DOHH2 (cell line): ENCODE measurements around the gene HIGD2A.

ENCODE experiments used
- H3F3A ChIP-seq: fragments of 200-600 bp; sonication (generic), shearing (Covaris generic); 2 replicates; pipeline ENCODE4 v1.6.0; 2016; ENCODE audit warnings: antibody characterized with exemption, mild to moderate bottlenecking; ENCODE audit not compliant: control insufficient read depth, insufficient read depth
- H3K27ac ChIP-seq: fragments of 200-600 bp; sonication (generic); 2 replicates; pipeline ENCODE4 v1.5.1; 2014; ENCODE audit warnings: low read depth, mild to moderate bottlenecking, low read length, moderate library complexity
- H3K27me3 ChIP-seq: fragments of 200-600 bp; sonication (generic); 2 replicates; pipeline ENCODE4 v1.6.1; 2014; ENCODE audit warnings: mild to moderate bottlenecking, low read length, mixed read lengths; ENCODE audit not compliant: control insufficient read depth
- H3K36me3 ChIP-seq: fragments of 200-600 bp; sonication (generic); 2 replicates; pipeline ENCODE4 v1.6.1; 2014; ENCODE audit warnings: mild to moderate bottlenecking, low read length, moderate library complexity, mixed read lengths; ENCODE audit not compliant: control insufficient read depth
- H3K4me1 ChIP-seq: fragments of 200-600 bp; sonication (generic); 2 replicates; pipeline ENCODE4 v1.6.1; 2014; ENCODE audit warnings: mild to moderate bottlenecking, low read length, mixed read lengths; ENCODE audit not compliant: control insufficient read depth
- H3K4me2 ChIP-seq: fragments of 200-600 bp; sonication (generic); 2 replicates; pipeline ENCODE4 v1.6.0; 2014; ENCODE audit warnings: mild to moderate bottlenecking, low read length, moderate library complexity
- H3K4me3 ChIP-seq: fragments of 200-600 bp; sonication (generic); 2 replicates; pipeline ENCODE4 v1.5.1; 2014; ENCODE audit warnings: mild to moderate bottlenecking, low read length, mixed read lengths
- H3K79me2 ChIP-seq: fragments of 200-600 bp; sonication (generic); 2 replicates; pipeline ENCODE4 v1.6.1; 2014; ENCODE audit warnings: mild to moderate bottlenecking, low read length, mixed read lengths; ENCODE audit not compliant: control insufficient read depth
- H3K9me2 ChIP-seq: fragments of 200-600 bp; sonication (generic); replicated peaks from 2 replicates; pipeline ENCODE4 v1.6.1; 2014; ENCODE audit warnings: mild to moderate bottlenecking, low read length, mixed read lengths; ENCODE audit not compliant: control insufficient read depth
- H3K9me3 ChIP-seq: fragments of 200-600 bp; sonication (generic); 2 replicates; pipeline ENCODE4 v1.6.1; 2014; ENCODE audit warnings: antibody characterized with exemption, low read length, mixed read lengths; ENCODE audit not compliant: control insufficient read depth, insufficient read depth
- H4K20me1 ChIP-seq: fragments of 200-600 bp; sonication (generic); 2 replicates; pipeline ENCODE4 v1.6.0; 2014; ENCODE audit warnings: low read depth, mild to moderate bottlenecking, antibody characterized with exemption, low read length, moderate library complexity; ENCODE audit not compliant: control insufficient read depth, insufficient read depth
- CTCF ChIP-seq: fragments of 200-600 bp; sonication (generic); IDR thresholded peaks from one replicate; pipeline ENCODE4 v1.5.1; 2014; ENCODE audit warnings: antibody characterized with exemption, mild to moderate bottlenecking, low read depth, low read length; ENCODE audit not compliant: poor library complexity, severe bottlenecking
- EZH2phosphoT487 ChIP-seq: fragments of 200-600 bp; sonication (generic); IDR thresholded peaks from 2 replicates; pipeline ENCODE4 v1.6.1; 2017; ENCODE audit warnings: borderline replicate concordance, mild to moderate bottlenecking, antibody characterized with exemption, low read length, moderate library complexity, mixed read lengths

The HIGD2A gene

DNA sequence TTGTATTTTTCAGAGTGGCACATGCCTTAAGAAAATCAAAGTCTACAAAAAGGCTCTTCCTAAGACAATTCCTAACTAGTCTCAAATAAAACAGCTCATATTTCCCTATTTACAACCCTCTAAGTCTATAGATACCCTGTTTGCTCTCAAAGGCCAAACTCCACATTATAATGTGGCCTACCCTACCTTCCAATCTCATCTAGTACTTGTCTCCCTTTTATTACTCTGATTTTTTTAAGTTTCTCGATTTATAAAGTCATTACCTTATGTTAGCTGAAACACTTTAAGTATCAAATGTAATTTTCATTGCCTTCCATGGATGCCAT, 46.4 kb upstream of the HIGD2A start:
- Histone ChIP-seq H3K9me2 (no peaks in the 10 kb centered on the region), H3K4me3 (no peak overlapping the region), H3K27ac (no peak overlapping the region), H3K4me2 (no peak overlapping the region), H3K4me1 (no peaks in the 10 kb centered on the region), H3K79me2 (no peaks in the 10 kb centered on the region), H3F3A (no peaks in the 10 kb centered on the region), H4K20me1 (no peaks in the 10 kb centered on the region), H3K27me3 (no peaks in the 10 kb centered on the region), H3K36me3 (peaks cover 41% of the 10 kb centered on the region), H3K9me3 (no peaks in the 10 kb centered on the region)
- TF ChIP-seq EZH2phosphoT487: no peak
- no peak for TF ChIP-seq CTCF

GRCh38 chr5:176342766-176343458, 45.6 kb upstream of the HIGD2A start:
- Histone ChIP-seq H3K4me1 (no peaks in the 10 kb centered on the region), H3K36me3 (peaks cover 41% of the 10 kb centered on the region), H3K27me3 (no peaks in the 10 kb centered on the region), H3K27ac (no peak overlapping the region), H3K4me3 (no peak overlapping the region), H3K79me2 (no peaks in the 10 kb centered on the region), H3F3A (no peaks in the 10 kb centered on the region), H3K9me2 (no peaks in the 10 kb centered on the region), H4K20me1 (no peaks in the 10 kb centered on the region), H3K4me2 (no peak overlapping the region), H3K9me3 (no peaks in the 10 kb centered on the region)
- TF ChIP-seq CTCF: no peak
- no peak for TF ChIP-seq EZH2phosphoT487

- Histone ChIP-seq H3K4me3 (no peak overlapping the region), H3K4me2 (no peak overlapping the region), H3K9me3 (no peaks in the 10 kb centered on the region), H3K4me1 (no peaks in the 10 kb centered on the region), H3K27me3 (no peaks in the 10 kb centered on the region), H4K20me1 (no peaks in the 10 kb centered on the region; the same call in 1 of the 2 replicates), H3K79me2 (peaks cover 44% of the 10 kb centered on the region), H3K36me3 (peaks cover 94% of the 10 kb centered on the region), H3F3A (peaks cover 2% of the 10 kb centered on the region; the same call in 1 of the 2 replicates), H3K9me2 (no peaks in the 10 kb centered on the region), H3K27ac (no peak overlapping the region)
- TF ChIP-seq EZH2phosphoT487 (no peak), CTCF (no peak)
These were observed 38.1 kb upstream of the HIGD2A start for GRCh38 chr5:176350416-176350815.
